ENCODE measurements around the gene CISD2. TPM values are rescaled to one million over a fixed set of nuclear protein-coding genes. Genes with fewer than 3 reads are reported as not detected.
"Not testable (repeated sequence)": the region's sequence is repeated elsewhere in the genome, so short reads cannot be mapped to it uniquely, and the experiment has no call there.

The CISD2 gene
- total and polyA plus RNA-seq, 2 experiments from 2014 or later: 34.1 to 102 TPM

DNA sequence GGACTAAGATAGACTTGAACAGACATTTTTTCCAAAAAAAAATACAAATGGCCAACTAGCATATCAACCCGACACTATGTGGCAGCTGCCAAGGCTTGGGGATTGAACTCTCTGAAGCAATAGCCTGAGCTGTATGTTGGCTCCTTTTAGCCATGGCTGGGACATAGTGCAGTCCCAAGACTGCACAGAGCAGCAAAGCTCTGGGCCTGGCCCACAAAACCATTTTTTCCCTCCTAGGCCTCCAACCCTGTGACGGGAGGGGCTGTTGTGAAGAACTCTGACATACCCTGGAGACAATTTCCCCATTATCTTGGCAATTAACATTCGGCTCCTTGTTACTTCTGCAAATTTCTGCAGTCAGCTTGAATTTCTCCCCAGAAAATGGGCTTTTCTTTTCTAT is 50.1 kb downstream of the CISD2 start (continued):
- TF ChIP-seq, protein P1, sequence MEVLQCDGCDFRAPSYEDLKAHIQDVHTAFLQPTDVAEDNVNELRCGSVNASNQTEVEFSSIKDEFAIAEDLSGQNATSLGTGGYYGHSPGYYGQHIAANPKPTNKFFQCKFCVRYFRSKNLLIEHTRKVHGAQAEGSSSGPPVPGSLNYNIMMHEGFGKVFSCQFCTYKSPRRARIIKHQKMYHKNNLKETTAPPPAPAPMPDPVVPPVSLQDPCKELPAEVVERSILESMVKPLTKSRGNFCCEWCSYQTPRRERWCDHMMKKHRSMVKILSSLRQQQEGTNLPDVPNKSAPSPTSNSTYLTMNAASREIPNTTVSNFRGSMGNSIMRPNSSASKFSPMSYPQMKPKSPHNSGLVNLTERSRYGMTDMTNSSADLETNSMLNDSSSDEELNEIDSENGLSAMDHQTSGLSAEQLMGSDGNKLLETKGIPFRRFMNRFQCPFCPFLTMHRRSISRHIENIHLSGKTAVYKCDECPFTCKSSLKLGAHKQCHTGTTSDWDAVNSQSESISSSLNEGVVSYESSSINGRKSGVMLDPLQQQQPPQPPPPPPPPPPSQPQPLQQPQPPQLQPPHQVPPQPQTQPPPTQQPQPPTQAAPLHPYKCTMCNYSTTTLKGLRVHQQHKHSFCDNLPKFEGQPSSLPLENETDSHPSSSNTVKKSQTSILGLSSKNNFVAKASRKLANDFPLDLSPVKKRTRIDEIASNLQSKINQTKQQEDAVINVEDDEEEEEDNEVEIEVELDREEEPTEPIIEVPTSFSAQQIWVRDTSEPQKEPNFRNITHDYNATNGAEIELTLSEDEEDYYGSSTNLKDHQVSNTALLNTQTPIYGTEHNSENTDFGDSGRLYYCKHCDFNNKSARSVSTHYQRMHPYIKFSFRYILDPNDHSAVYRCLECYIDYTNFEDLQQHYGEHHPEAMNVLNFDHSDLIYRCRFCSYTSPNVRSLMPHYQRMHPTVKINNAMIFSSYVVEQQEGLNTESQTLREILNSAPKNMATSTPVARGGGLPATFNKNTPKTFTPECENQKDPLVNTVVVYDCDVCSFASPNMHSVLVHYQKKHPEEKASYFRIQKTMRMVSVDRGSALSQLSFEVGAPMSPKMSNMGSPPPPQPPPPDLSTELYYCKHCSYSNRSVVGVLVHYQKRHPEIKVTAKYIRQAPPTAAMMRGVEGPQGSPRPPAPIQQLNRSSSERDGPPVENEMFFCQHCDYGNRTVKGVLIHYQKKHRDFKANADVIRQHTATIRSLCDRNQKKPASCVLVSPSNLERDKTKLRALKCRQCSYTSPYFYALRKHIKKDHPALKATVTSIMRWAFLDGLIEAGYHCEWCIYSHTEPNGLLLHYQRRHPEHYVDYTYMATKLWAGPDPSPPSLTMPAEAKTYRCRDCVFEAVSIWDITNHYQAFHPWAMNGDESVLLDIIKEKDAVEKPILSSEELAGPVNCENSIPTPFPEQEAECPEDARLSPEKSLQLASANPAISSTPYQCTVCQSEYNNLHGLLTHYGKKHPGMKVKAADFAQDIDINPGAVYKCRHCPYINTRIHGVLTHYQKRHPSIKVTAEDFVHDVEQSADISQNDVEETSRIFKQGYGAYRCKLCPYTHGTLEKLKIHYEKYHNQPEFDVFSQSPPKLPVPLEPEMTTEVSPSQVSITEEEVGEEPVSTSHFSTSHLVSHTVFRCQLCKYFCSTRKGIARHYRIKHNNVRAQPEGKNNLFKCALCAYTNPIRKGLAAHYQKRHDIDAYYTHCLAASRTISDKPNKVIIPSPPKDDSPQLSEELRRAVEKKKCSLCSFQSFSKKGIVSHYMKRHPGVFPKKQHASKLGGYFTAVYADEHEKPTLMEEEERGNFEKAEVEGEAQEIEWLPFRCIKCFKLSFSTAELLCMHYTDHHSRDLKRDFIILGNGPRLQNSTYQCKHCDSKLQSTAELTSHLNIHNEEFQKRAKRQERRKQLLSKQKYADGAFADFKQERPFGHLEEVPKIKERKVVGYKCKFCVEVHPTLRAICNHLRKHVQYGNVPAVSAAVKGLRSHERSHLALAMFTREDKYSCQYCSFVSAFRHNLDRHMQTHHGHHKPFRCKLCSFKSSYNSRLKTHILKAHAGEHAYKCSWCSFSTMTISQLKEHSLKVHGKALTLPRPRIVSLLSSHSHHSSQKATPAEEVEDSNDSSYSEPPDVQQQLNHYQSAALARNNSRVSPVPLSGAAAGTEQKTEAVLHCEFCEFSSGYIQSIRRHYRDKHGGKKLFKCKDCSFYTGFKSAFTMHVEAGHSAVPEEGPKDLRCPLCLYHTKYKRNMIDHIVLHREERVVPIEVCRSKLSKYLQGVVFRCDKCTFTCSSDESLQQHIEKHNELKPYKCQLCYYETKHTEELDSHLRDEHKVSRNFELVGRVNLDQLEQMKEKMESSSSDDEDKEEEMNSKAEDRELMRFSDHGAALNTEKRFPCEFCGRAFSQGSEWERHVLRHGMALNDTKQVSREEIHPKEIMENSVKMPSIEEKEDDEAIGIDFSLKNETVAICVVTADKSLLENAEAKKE (CRISPR knock-in tag; IDR thresholded peaks at IDR 0.05): no peak
- TF ChIP-seq ZNF331 (CRISPR knock-in tag; IDR thresholded peaks at IDR 0.05; ENCODE audit: low read depth) (no peak), JUNB (IDR thresholded peaks at IDR 0.05; ENCODE audit: unreplicated experiment) (no peak), EZH2phosphoT487 (IDR thresholded peaks at IDR 0.05; ENCODE audit: unreplicated experiment) (no peak), NANOG (IDR thresholded peaks at IDR 0.05; ENCODE audit: borderline replicate concordance) (no peak)
- TF ChIP-seq, protein P2, sequence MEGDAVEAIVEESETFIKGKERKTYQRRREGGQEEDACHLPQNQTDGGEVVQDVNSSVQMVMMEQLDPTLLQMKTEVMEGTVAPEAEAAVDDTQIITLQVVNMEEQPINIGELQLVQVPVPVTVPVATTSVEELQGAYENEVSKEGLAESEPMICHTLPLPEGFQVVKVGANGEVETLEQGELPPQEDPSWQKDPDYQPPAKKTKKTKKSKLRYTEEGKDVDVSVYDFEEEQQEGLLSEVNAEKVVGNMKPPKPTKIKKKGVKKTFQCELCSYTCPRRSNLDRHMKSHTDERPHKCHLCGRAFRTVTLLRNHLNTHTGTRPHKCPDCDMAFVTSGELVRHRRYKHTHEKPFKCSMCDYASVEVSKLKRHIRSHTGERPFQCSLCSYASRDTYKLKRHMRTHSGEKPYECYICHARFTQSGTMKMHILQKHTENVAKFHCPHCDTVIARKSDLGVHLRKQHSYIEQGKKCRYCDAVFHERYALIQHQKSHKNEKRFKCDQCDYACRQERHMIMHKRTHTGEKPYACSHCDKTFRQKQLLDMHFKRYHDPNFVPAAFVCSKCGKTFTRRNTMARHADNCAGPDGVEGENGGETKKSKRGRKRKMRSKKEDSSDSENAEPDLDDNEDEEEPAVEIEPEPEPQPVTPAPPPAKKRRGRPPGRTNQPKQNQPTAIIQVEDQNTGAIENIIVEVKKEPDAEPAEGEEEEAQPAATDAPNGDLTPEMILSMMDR (conservative IDR thresholded peaks at IDR 0.05; ENCODE audit: low read depth in 2 of 2): no peak

DNA sequence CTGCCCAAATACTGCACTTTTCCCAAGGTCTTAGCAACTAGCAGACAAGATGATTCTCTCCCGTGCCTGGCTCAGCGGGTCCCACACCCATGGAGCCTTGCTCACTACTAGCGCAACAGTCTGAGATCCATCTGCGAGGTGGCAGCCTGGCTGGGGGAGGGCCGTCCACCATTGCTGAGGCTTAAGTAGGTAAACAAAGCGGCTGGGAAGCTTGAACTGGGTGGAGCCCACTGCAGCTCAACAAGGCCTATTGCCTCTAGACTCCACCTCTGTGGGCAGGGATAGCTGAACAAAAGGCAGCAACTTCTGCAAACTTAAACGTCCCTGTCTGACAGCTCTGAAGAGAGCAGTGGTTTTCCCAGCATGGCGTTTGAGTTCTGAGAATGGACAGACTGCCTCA is 50.9 kb downstream of the CISD2 start:
- not testable (repeated sequence) for DNase-seq (ENCODE audit: low spot score); H3K27ac ChIP-seq (ENCODE audit: low read depth); H3K27ac Mint-ChIP-seq; H3K4me1 Mint-ChIP-seq; H3K4me3 ChIP-seq; H3K4me3 Mint-ChIP-seq; H3K4me1 ChIP-seq (ENCODE audit: insufficient read depth); H3K79me2 ChIP-seq (replicated peaks; ENCODE audit: insufficient read depth); H4K20me1 ChIP-seq (replicated peaks; ENCODE audit: insufficient read depth); H3F3A ChIP-seq (replicated peaks; ENCODE audit: low read depth); H3K27me3 ChIP-seq (ENCODE audit: insufficient read depth); H2AFZ ChIP-seq; ATAC-seq; H3K36me3 ChIP-seq (ENCODE audit: insufficient read depth); H3K4me2 ChIP-seq; H3K9me2 ChIP-seq (ENCODE audit: insufficient read depth); H3K36me3 Mint-ChIP-seq (ENCODE audit: low read depth); H3K27me3 Mint-ChIP-seq (ENCODE audit: insufficient read depth, low read depth, poor library complexity)
- H3K9me3 Mint-ChIP-seq: peaks cover 18% of the 10 kb centered on the region
